GM12864 (cell line): ENCODE data around the gene NDUFAF5.
"Not testable (repeated sequence)": the region's sequence is repeated elsewhere in the genome, so short reads cannot be mapped to it uniquely, and the experiment has no call there.

Source experiments
- DNase-seq: peaks from one replicate; pipeline ENCODE4 v3.0.0-alpha.2; 2011; ENCODE audit warnings: low read depth
- H3K4me3 ChIP-seq: 2 replicates; pipeline ENCODE4 v1.5.1; 2011; ENCODE audit warnings: mild to moderate bottlenecking, low read depth, low read length, control low read depth
- CTCF ChIP-seq: IDR thresholded peaks from 2 replicates; pipeline ENCODE4 v1.5.1; 2011; ENCODE audit warnings: low read depth, mild to moderate bottlenecking, moderate library complexity, low read length, control low read depth, inconsistent platforms; ENCODE audit errors: missing control alignments

The NDUFAF5 gene

GRCh38 chr20:13744352-13744751, 40.5 kb upstream of the NDUFAF5 start:
- no peak for TF ChIP-seq CTCF
- DNase-seq = no peak
- no peak overlapping the region for H3K4me3 ChIP-seq

- TF ChIP-seq CTCF = no peak
- H3K4me3 ChIP-seq = no peak overlapping the region
- no peak for DNase-seq
Measured at GRCh38 chr20:13745784-13746183, 39.0 kb upstream of the NDUFAF5 start.

GRCh38 chr20:13749811-13750210, 35.0 kb upstream of the NDUFAF5 start:
- DNase-seq = no peak
- TF ChIP-seq CTCF = no peak
- no peak overlapping the region for H3K4me3 ChIP-seq

GRCh38 chr20:13753436-13754036, 31.3 kb upstream of the NDUFAF5 start:
- no peak overlapping the region for H3K4me3 ChIP-seq
- TF ChIP-seq CTCF = no peak
- no peak for DNase-seq

GRCh38 chr20:13755809-13756208, 29.0 kb upstream of the NDUFAF5 start:
- no peak for TF ChIP-seq CTCF
- no peak for DNase-seq
- no peak overlapping the region for H3K4me3 ChIP-seq

- no peak for TF ChIP-seq CTCF
- no peak overlapping the region for H3K4me3 ChIP-seq
Measured at GRCh38 chr20:13756551-13756950, 28.3 kb upstream of the NDUFAF5 start.

GRCh38 chr20:13758884-13759283, 25.9 kb upstream of the NDUFAF5 start:
- H3K4me3 ChIP-seq = no peak overlapping the region
- DNase-seq = no peak
- no peak for TF ChIP-seq CTCF

More at GRCh38 chr20:13756551-13756950, 28.3 kb upstream of the NDUFAF5 start:
- no peak for DNase-seq

GRCh38 chr20:13760451-13760946, 24.3 kb upstream of the NDUFAF5 start:
- not testable (repeated sequence) for DNase-seq, H3K4me3 ChIP-seq
